WTC11 (cell line): ENCODE data around the gene CNTN1. TPM values are rescaled to one million over a fixed set of nuclear protein-coding genes. Genes with fewer than 3 reads are reported as not detected.

Experiments used
- ATAC-seq: fragments of 200-7000 bp; cut with Tn5 transposase; 2 replicates; pipeline ENCODE4 v1.10.0; 2021; ENCODE audit warnings: mild to moderate bottlenecking, moderate library complexity
- CTCF ChIA-PET: fragments of 300-600 bp; sonication (Branson Sonifier 250); formaldehyde crosslinking; loops from one replicate; lab custom pipeline; 2021; ENCODE audit warnings: antibody characterized with exemption; lab: Charles Lee
- POLR2A ChIA-PET: fragments of 350-600 bp; sonication (Branson Sonifier 250); formaldehyde crosslinking; loops from one replicate; lab custom pipeline; 2021; ENCODE audit warnings: antibody characterized with exemption; lab: Charles Lee
- DNase-seq: peaks from one replicate; pipeline ENCODE4 v3.0.0; 2021; ENCODE audit warnings: low spot score
- H3K27ac Mint-ChIP-seq: 2 replicates; pipeline ENCODE4 v1.8.0; 2021; ENCODE audit warnings: mixed read lengths
- H3K27me3 Mint-ChIP-seq: 2 replicates; pipeline ENCODE4 v1.8.0; 2021; ENCODE audit warnings: low read depth, mild to moderate bottlenecking, moderate library complexity, mixed read lengths
- H3K36me3 Mint-ChIP-seq: 2 replicates; pipeline ENCODE4 v1.8.0; 2021; ENCODE audit warnings: mixed read lengths
- H3K4me1 Mint-ChIP-seq: 2 replicates; pipeline ENCODE4 v1.8.0; 2022; ENCODE audit warnings: mixed read lengths
- H3K4me3 Mint-ChIP-seq: 2 replicates; pipeline ENCODE4 v1.8.0; 2021; ENCODE audit warnings: mild to moderate bottlenecking, moderate library complexity, mixed read lengths
- H3K9me3 Mint-ChIP-seq: 2 replicates; pipeline ENCODE4 v1.8.0; 2021; ENCODE audit warnings: mixed read lengths
- AFF4 ChIP-seq: sonication (generic); formaldehyde crosslinking; IDR thresholded peaks from 2 replicates; pipeline ENCODE4 v1.8.1; 2023; ENCODE audit warnings: mild to moderate bottlenecking, missing genetic modification reagents, borderline replicate concordance
- ATF2 ChIP-seq: sonication (generic); formaldehyde crosslinking; IDR thresholded peaks from 2 replicates; pipeline ENCODE4 v1.8.1; 2022; ENCODE audit warnings: low read depth, missing genetic modification reagents, borderline replicate concordance
- E2F4 ChIP-seq: sonication (generic); formaldehyde crosslinking; IDR thresholded peaks from 2 replicates; pipeline ENCODE4 v1.8.1; 2022; ENCODE audit warnings: low read depth, mild to moderate bottlenecking, moderate library complexity, missing genetic modification reagents, borderline replicate concordance
- FOXK1 ChIP-seq: sonication (generic); formaldehyde crosslinking; IDR thresholded peaks from 2 replicates; pipeline ENCODE4 v1.8.0; 2022; ENCODE audit warnings: mild to moderate bottlenecking, moderate library complexity, missing genetic modification reagents
- HMGA2 ChIP-seq: fragments of 250-450 bp; sonication (Bioruptor Pico); IDR thresholded peaks from 2 replicates; pipeline ENCODE4 v1.4.0; 2021; ENCODE audit warnings: mild to moderate bottlenecking, moderate library complexity
- MXD4 ChIP-seq: fragments of 250-450 bp; sonication (Bioruptor Pico); IDR thresholded peaks from 2 replicates; pipeline ENCODE4 v1.8.0; 2021; ENCODE audit warnings: mild to moderate bottlenecking, moderate library complexity, borderline replicate concordance
- NFATC4 ChIP-seq: fragments of 250-450 bp; sonication (Bioruptor Pico); IDR thresholded peaks from 2 replicates; pipeline ENCODE4 v1.9.0; 2021; ENCODE audit warnings: mild to moderate bottlenecking
- NR3C1 ChIP-seq: sonication (generic); formaldehyde crosslinking; conservative IDR thresholded peaks from 2 replicates; pipeline ENCODE4 v1.8.1; 2023; ENCODE audit warnings: low read depth, mild to moderate bottlenecking, missing genetic modification reagents
- RORB ChIP-seq: fragments of 250-450 bp; sonication (Bioruptor Pico); IDR thresholded peaks from 2 replicates; pipeline ENCODE4 v1.9.0; 2021; ENCODE audit warnings: mild to moderate bottlenecking
- SMAD4 ChIP-seq: sonication (generic); formaldehyde crosslinking; IDR thresholded peaks from 2 replicates; pipeline ENCODE4 v1.8.0; 2022; ENCODE audit warnings: mild to moderate bottlenecking, missing genetic modification reagents
- TEAD4 ChIP-seq: sonication (generic); formaldehyde crosslinking; IDR thresholded peaks from 2 replicates; pipeline ENCODE4 v1.8.0; 2022; ENCODE audit warnings: mild to moderate bottlenecking, missing genetic modification reagents
- USF1 ChIP-seq: sonication (generic); formaldehyde crosslinking; IDR thresholded peaks from 2 replicates; pipeline ENCODE4 v1.8.0; 2022; ENCODE audit warnings: mild to moderate bottlenecking, missing genetic modification reagents
- ZNF121 ChIP-seq: sonication (generic); formaldehyde crosslinking; IDR thresholded peaks from 2 replicates; pipeline ENCODE4 v1.8.0; 2023; ENCODE audit warnings: missing genetic modification reagents
- ZNF423 ChIP-seq: fragments of 250-450 bp; sonication (Bioruptor Pico); IDR thresholded peaks from 2 replicates; pipeline ENCODE4 v2.1.2; 2022; ENCODE audit warnings: mild to moderate bottlenecking, moderate library complexity
- ZNF512 ChIP-seq: sonication (generic); formaldehyde crosslinking; IDR thresholded peaks from 2 replicates; pipeline ENCODE4 v1.8.1; 2022; ENCODE audit warnings: missing genetic modification reagents, borderline replicate concordance
- ZNF532 ChIP-seq: fragments of 250-450 bp; sonication (Bioruptor Pico); IDR thresholded peaks from 2 replicates; pipeline ENCODE4 v1.9.0; 2021; ENCODE audit warnings: mild to moderate bottlenecking, borderline replicate concordance
- total RNA-seq: library from RNA; stranded (reverse); gene quantifications from 3 replicates; pipeline ENCODE4 v1.2.3, GENCODE V29; 2021

CNTN1 gene
- total RNA-seq, 1 experiment from 2014 or later: 16.9 TPM

GRCh38 chr12:41100572-41100971 is 408.3 kb downstream of the CNTN1 start (continued):
- TF ChIP-seq NFATC4 (CRISPR knock-in tag) (no peak), NR3C1 (CRISPR knock-in tag) (no peak)

GRCh38 chr12:41101806-41102205 is 409.6 kb downstream of the CNTN1 start:
- no peak for ATAC-seq
- no peaks in the 10 kb centered on the region for H3K9me3 Mint-ChIP-seq
- no peak for TF ChIP-seq AFF4
- no peak for TF ChIP-seq FOXK1 (CRISPR knock-in tag)
- no peak for TF ChIP-seq RORB (CRISPR knock-in tag)
- no peak for TF ChIP-seq ZNF423
- no peak for TF ChIP-seq HMGA2 (CRISPR knock-in tag)
- no peak for TF ChIP-seq ZNF121 (CRISPR knock-in tag)
- no peak for TF ChIP-seq MXD4 (CRISPR knock-in tag)
- TF ChIP-seq ATF2 (CRISPR knock-in tag): no peak
- no peak for TF ChIP-seq USF1 (CRISPR knock-in tag)
- no peaks in the 10 kb centered on the region for H3K36me3 Mint-ChIP-seq
- ChIA-PET POLR2A (no interaction called here), CTCF (no interaction called here)
- H3K27ac Mint-ChIP-seq: no peak overlapping the region
- no peaks in the 10 kb centered on the region for H3K27me3 Mint-ChIP-seq
- H3K4me3 Mint-ChIP-seq: no peak overlapping the region
- H3K4me1 Mint-ChIP-seq: no peaks in the 10 kb centered on the region
- no peak for DNase-seq

GRCh38 chr12:41103614-41104013 is 411.4 kb downstream of the CNTN1 start:
- no peak for ATAC-seq
- Mint-ChIP-seq H3K9me3 (no peaks in the 10 kb centered on the region), H3K27ac (no peak overlapping the region), H3K4me1 (no peaks in the 10 kb centered on the region), H3K36me3 (no peaks in the 10 kb centered on the region)
- CTCF ChIA-PET: no interaction called here
- no peak for TF ChIP-seq SMAD4
- TF ChIP-seq, all 79 proteins: peak for 0
- Mint-ChIP-seq H3K4me3 (no peak overlapping the region), H3K27me3 (no peaks in the 10 kb centered on the region)
- POLR2A ChIA-PET: no interaction called here
- no peak for DNase-seq

GRCh38 chr12:41106315-41106714 is 414.1 kb downstream of the CNTN1 start:
- ATAC-seq (no peak), DNase-seq (no peak)
- Mint-ChIP-seq H3K4me3 (no peak overlapping the region), H3K36me3 (no peaks in the 10 kb centered on the region), H3K27ac (no peak overlapping the region), H3K9me3 (no peaks in the 10 kb centered on the region), H3K27me3 (no peaks in the 10 kb centered on the region), H3K4me1 (no peaks in the 10 kb centered on the region)
- POLR2A ChIA-PET: no interaction called here
- TF ChIP-seq ZNF532 (CRISPR knock-in tag) (no peak), HMGA2 (CRISPR knock-in tag) (no peak), TEAD4 (no peak), E2F4 (CRISPR knock-in tag) (no peak), ZNF512 (no peak)
- TF ChIP-seq, all 79 proteins: peak for 0
- CTCF ChIA-PET: no interaction called here
